Stimulated activated CD8-positive, alpha-beta memory T cell treated with anti-CD3 and anti-CD28 coated beads, Interleukin-15, amount 100 ng/mL, for 48 hours (primary cell): ENCODE data around the gene LHFPL5.
A peak's percentile ranks its signal among the peaks of the same experiment; 100 is the strongest.

ENCODE experiments used
- DNase-seq, 2 donors: peaks; one replicate each; pipeline ENCODE4 v3.0.0-alpha.2; 2020; ENCODE audit warnings: low read depth in 2 of 2

The LHFPL5 gene

DNA sequence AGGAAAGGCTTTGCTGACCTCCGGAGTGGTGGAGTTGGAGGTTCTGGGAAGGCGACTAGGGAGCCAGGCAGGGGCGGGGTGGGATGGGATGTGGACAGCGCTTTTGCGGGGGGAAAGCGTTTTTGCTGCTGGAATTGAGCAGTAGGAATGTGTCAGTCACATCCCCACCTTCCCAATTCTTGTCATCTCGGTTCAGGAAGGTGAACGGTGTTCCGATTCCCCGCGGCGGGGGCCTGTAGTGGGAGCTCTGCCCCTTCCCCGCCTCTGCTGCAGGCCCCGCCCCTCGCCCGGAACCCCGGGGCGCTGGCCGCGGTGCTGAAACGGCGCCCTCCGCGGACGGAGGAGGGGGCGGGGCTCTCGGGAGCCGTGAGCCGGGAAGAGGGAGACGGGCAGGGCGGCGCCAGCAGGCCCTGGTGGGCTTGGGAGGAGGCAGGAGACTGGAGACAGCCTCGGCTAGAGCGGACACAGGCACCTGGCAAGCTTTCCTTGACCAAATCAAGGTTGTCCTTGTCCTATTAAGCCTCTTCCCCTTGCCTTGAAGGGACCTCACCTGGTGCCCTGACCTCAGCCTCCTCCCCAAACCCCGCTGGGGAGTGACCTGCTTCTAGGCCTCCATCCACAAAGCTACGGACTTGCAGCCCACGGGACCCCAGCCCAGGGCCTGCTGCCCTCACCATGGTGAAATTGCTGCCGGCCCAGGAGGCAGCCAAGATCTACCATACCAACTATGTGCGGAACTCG, at the start of gene LHFPL5:
TSS of gene LHFPL5 (plus strand) at position 357 of the 741 bp plus-strand sequence. CDS start at position 676, 319 bp downstream.
- DNase-seq: peak; percentile 18 to 25

DNA sequence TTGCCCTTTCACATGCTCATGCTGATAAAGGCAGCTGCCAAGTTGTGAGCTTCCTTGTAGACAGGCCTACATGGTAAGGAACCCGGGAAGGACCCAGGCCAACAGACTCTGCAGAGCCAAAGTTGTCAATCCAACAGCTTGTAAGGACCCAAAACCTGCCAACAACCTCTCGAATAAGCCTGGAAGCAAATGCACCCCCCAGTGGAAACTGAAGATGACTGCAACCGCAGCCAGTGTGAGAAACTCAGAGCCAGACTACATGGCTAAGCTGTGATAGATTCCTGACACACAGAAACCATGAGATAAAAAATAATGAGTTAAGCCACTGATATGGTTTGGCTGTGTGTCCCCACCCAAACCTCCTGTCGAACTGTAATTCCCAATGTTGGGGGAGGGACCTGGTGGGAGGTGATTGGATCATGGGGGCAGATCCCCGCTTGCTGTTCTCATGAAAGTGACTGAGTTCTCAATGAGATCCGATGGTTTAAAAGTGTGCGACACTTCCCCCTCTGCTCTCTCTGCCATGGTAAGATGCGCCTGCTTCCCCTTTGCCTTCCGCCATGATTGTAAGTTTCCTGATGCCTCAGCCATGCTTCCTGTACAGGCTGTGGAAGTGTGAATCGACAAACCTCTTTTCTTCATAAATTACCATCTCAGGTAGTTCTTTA, 47.6 kb upstream of the LHFPL5 start:
- no peak for DNase-seq

DNA sequence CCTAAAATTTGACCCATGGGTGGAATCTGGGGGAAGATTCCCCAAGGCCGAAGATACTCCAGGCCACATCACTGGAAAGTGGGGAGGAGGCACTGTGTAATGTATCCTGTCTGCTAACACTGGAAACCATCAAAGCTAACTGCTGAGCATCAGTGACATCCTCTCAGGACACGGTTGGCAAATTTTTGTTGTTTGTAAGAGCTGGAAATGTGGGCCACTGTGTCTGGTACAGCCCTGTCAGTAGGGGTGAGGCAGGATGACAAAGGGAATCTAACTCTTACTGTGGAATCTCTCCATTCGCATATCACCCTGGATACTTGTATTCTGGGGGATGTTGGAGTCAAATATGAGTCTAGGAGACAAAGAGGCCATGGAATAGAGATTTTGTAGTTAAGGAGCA, 45.7 kb upstream of the LHFPL5 start:
- DNase-seq: no peak

DNA sequence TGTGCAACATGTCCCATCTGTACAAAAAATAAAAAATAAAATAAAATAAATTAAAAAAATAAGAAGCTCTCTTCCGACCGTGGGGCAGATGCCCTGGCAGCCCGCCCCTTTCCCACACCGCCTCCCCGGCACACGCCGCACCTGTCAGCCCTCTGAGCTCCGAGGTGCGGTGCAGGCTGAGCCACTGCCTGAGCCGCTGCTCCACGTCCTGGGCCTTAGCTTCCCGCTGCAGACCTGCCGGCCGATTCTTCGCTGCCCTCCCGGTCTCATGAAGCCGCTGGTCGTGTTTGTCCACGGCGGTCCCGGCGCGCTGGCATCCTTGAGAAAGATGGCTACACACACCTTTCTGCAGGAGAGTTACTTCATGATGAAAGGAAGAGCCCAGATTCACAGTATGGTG, 39.4 kb upstream of the LHFPL5 start:
- no peak for DNase-seq

DNA sequence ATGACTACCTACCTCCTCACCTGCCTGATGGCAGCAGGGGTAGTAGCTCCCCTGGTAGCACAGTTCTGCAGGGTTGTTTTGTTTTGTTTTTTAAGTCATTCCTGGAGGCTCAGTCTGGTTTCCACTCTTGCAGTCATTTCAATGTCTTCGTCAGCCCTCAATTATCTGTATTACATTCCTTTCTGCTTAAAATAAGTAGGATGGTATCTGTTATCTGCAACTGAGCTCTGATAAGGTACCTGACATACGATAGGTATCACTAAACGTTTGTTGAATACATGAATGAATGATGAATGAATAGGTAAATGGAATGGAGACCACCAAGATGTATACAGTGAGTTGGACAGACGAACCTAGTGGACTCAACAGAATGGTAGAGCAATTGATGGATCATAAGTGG, 35.9 kb upstream of the LHFPL5 start:
- no peak for DNase-seq

DNA sequence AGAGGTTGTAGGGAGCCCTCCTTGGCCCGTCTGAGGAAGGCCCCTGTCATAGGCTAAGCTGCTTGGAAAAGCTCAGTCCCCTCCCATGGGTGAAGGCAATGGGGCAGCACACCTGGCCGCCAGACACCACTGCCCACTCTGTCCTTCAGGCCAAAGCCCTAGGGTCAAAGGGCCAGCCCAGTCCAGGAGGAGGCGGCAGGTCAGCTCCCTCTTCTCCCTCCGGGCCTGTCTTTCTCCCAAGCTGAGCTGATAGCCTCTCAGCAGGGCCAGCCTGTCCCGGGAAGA, 33.9 kb upstream of the LHFPL5 start:
- DNase-seq: no peak

DNA sequence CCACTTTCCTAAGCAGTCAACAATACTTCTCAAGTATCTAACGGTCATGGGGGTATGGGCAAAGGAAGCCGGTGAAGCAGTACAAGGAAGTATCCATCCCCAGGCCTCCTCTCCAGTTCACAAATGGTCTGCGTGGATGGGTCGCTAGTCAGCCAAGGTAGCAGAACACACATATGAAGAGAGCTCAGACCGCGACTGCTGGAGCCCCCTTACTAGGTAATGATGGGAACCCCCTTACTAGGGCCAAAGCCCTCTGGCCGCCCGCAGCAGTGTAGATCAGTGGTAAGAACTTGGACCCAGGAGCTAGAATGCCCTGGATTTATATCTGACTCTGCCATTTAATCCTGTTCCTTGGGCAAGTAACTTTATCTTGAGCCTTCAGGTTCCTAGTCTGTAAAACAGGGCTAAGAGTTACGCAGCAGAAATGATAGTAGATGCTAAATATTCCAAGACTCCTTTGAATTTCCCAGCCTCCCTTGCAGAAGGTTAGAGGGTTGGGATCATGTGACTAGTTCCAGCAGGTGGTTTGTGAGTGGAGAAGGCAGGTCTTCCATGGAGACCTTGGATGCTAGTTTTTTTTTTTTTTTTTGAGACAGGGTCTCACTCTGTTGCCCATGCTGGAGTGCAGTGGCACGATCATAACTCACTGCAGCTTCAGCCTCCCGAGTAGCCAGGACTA, 30.9 kb upstream of the LHFPL5 start:
- no peak for DNase-seq

DNA sequence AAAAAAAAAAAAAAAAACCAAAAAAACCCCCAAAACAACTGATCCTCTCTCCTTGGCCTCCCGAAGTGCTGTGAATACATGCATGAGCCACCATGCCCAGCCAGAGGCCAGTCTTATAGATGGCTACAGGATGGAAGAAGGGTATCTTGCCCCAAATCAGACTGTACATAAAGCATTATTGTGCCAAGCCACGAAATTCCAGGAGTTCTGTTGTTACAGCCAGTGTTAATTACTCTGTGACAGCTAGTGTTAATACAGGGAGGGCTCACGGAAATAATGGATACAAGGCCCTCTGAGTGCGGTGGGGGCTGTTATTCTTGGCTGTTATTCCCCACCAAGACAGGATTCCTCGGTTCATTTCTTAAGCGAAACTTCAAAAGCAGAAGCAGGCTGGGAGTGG, 30.1 kb upstream of the LHFPL5 start:
- DNase-seq: no peak

DNA sequence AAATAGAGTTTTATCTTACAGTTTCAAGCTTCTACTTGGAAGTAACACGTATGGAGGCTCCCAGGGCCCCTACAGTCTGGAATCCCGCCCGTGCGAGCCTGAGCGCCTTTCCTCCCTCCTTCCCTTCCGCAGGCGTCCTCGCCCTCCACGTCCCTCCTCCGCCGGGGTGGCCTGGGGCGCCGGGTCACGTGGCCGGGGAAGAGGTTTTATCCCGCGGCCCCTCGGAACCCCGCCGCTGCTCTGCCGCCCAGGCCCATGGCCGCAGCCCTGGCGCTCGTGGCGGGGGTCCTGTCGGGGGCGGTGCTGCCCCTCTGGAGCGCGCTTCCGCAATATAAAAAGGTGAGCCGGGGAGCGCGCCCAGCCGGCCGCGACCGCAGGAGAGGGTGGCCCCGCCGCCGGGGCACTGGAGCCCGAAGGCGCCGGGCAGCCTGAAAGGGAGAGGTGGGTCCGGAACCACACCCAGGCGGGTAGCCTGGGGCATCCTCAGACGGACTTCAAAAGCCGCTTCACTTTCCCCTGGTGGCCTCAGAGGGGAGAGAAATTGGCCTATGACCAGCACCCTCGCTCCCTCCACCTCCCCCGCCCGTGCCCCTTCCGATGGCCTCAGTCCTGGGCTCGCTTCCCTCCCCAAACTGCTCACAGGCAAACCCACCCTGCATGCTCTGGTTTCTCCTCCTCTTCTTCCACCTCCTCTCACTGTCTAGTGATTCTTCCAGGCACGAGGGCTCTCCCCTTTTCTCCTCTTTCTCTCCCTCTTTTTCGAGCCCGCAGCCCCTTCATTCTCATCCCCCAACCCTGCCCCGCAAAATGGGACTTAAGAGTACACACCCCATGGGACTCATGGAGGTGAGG, 28.6 kb upstream of the LHFPL5 start, which contains the start of gene CLPSL2:
TSS of gene CLPSL2 (plus strand) at position 235 of the 852 bp plus-strand sequence. CDS start at position 256, 21 bp downstream.
- DNase-seq: no peak

DNA sequence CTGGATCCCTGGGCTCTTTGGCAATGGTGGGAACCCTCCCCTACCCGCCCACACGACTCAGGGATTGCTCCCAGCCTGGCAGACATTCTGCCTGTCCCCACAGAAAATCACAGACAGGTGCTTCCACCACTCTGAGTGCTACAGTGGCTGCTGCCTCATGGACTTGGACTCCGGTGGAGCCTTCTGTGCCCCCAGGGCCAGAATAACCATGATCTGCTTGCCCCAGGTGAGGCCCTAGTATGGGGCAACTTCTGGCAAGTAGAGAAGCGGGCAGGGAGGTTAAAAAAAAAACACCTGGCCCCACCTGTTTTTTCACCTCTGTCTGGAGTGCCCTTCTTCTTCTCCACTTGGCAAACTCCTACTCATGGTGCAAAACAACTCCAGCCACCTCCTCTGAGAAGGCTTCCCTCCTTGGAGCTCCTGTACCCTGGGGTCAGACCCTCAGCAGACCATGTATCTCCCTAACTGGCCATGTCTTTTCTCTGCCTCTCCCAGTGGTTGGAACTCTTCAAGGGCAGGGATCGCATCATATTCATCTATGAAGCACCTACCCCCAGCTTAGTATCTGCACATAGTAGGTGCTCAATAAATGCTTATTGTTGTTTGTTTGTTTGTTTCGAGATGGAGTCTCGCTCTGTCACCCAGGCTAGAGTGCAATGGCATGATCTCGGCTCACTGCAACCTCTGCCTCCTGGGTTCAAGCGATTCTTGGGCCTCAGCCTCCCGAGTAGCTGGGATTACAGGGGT, 27.6 kb upstream of the LHFPL5 start:
- DNase-seq: no peak

DNA sequence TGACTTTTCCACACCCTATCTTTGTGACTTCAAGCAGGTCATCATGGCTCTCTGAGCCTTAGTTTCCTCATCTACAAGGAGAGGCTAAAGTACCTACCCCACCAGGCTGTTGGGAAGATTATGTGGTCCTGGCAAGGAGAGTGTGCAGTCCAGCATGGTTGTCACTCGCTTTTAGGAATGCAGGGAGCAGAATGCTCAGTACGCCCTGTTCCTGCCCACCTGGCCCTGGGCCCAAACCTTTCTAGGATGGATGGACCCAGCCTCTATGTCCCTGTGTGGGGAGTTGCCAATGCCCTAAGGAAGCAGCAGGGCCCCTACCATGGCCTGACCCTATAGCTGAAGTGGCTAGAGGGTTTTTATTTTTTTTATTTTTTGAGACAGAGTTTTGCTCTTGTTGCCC, 26.7 kb upstream of the LHFPL5 start:
- DNase-seq: no peak

DNA sequence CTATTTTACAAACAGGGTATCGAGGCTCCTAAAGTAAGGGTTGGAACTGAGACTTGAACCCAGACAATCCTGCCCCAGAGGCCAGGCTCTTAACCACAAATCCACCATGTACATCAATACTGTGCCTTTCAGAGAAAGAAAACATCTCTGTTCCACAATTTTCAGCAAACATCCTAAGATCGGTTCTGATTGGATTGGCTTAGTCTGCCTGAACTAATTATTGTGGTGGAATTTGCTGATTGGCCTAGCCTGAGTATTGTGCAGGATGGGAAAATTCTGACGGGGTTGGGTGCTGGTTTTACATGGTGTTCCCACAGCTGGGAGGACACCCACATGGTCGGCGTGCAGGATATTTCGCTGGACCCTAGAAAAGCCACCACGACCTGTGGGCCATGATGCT, 24.4 kb upstream of the LHFPL5 start, which contains the start of gene CLPSL1:
TSS of gene CLPSL1 (plus strand) at position 301 of the 400 bp plus-strand sequence. CDS start at position 393, 92 bp downstream.
- no peak for DNase-seq

DNA sequence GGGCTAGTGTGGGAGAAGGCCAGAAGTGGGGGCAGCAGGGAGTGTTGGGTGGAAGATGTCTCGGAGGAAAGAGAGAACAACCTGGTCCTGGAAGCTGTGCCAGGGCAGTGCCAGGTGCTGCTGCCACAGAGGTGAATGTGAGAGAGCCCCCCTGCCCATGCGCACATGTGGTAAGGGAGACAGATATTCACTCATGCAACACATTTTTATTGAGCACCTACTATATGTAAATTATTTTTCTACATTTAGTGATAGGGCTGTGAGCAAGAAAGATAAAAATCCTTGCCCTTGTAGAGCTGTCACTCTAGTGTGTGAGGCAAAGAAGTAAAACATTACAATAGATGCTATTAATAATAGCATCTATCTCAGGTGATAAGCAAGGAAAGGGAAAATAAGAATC, 23.9 kb upstream of the LHFPL5 start:
- DNase-seq: no peak

DNA sequence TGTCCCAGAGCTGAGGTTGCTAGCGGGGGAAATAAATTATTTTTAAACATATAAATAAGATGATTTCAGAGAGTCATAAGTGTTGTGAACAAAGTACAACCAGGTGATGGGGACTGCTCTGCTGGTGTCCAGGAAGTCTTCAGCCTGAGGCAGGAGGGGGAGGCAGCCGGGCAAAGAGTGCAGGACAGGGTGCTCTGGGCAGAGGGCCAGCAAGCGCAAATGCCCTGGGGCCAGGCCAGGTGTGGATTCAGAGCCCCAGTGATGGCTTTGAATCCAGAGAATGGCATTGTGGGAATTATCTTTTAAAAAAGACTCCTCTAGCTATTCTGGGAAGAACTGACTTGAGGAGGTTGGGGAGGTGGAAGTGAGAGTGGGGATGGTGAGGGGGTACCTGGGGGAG, 22.7 kb upstream of the LHFPL5 start:
- DNase-seq: no peak

DNA sequence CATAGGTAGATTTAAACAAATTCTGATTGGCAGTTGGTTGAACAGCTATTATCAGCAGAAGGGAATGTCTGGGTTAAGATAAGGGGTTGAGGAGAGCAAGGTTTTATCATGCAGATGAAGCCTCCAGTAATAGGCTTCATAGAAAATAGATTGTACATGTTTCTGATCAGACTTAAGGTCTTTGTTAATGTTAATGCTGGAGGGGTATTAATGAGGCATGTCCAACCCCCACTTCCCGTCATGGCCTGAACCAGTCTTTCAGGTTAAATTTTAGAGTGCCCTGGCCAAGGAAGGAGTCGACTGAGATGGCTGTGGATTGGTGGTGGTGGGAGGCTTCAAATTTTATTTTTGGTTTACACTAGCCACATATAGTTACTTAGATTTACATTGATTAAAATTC, 21.0 kb upstream of the LHFPL5 start:
- no peak for DNase-seq

DNA sequence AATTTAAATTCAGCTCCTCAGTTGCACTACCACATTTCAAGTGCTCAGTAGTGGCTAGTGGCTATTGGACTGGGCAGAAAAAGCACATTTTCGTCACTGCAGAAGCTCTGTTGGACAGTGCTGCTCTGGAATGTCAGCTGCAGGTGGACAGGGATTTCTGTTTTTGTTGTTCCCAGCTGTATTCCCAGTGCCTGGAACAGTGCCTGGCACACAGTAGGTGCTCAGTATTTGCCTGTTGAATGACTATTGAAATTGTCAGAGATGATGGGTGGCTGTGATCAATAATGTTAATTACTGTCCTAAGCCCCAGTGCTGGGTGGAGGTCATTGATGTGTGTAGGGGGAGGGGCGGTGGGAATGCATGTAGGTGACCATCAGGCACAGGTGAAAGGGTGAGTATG, 18.9 kb upstream of the LHFPL5 start:
- DNase-seq: no peak

DNA sequence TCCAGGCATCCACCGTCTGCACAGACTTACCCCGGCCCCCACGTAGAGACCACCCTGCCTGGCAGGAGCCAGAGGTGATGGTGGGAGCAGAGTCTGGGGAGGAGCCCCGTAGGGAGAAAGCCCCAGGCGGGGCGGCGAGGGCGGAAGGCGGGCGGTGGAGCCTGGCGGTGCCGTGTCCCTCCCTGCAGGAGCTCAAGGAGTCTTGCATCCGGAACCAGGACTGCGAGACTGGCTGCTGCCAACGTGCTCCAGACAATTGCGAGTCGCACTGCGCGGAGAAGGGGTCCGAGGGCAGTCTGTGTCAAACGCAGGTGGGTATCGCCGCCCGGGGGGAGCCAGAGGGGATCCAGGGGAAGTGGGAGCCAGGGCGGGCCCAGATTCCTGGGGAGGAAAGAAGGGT, 18.3 kb upstream of the LHFPL5 start:
- no peak for DNase-seq

DNA sequence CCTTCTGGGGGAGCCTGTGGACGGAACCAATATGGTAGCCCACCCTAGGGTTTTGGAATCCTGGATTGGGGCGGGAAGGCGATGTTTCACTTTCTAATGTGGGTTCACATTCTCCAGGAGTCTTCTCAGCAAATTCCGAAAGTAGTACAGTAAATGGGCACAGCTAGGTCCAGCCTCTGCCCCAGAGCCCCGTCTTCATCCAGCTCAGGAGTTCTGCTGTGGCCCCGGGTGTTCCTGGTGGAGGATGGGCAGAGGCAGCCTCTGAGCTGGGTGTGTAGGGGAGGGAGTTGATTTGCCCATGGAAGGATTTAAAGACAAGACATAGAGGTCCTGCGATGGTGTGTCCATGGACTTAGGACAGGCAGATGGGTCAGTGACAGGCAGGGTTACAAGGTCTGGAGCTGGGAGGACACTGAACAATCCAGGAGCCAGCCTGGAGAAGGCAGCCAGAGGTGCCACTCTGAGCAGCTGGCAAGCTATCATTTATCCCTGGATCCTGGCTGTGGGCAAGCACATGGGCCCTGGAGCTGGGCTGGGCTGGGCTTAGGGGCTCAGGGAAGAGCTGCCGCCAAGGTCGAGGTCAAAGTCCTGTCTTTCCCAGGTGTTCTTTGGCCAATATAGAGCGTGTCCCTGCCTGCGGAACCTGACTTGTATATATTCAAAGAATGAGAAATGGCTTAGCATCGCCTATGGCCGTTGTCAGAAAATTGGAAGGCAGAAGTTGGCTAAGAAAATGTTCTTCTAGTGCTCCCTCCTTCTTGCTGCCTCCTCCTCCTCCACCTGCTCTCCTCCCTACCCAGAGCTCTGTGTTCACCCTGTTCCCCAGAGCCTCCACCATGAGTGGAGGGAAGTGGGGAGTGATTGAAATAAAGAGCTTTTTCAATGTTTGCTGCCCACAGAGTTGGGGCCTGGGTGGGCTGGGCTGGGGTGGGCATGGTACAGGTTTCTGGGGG, 17.6 kb upstream of the LHFPL5 start:
- no peak for DNase-seq

DNA sequence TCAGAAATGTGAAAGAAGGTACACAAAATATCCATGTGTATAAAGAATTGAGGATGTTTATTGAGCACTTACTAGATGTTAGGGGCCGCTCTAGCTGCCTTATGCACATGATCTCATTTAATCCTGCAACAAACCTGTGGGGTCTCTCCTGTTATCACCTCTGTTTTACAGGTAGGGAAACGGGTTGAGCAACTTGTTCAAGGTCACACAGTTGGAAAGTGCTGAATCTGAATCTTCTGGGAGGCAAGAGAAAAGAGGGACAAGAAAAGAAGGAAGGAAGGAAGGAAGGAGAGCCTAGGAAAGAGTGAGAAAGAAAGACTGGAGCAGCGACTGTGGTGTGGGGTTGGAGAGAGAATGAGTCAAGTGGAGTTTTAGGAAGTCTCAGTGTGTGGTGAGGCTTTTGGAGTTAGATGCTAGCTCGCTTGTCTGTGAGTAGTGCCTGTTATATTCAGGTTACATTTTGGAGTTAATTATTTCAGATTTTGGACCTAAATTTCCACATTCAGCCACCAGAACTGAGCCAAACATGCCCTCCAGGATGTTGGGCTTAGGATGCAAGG, 16.6 kb upstream of the LHFPL5 start:
- no peak for DNase-seq

DNA sequence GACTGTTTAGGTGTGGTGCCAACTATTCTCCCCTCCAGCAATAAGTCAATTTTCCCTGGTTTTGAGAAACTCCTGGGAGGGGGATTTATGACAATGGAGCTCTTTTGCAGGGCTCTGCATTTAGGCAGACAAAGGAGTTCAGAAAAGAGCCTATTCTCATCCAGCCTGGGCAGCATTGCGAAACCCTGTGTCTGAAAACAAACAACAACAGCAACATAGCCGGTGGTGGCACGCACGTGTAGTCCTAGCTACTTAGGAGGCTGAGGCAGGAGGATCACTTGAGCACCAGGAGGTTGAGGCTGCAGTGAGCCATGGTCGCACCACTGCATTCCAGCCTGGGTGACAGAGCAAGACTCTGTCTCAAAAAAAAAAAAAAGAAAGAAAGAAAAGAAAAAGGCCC, 14.5 kb upstream of the LHFPL5 start:
- DNase-seq: no peak
